ENCODE results near the gene SAE1. TPM values are rescaled to one million over a fixed set of nuclear protein-coding genes. Genes with fewer than 3 reads are reported as not detected.
A peak's percentile ranks its signal among the peaks of the same experiment; 100 is the strongest.

The SAE1 gene
- total RNA-seq, 2 donors from 2014 or later, result 187 to 240 TPM

- 84 to 85% methylated on average over 10 to 16 of the region's 16 CpGs for WGBS, 2 experiments (ENCODE audit: insufficient coverage in 1 of 2, insufficient read length in 1 of 2)
- no peaks in the 10 kb centered on the region for H3K36me3 Mint-ChIP-seq (ENCODE audit: low read depth)
Observed at GRCh38 chr19:47232422-47233211, 102.0 kb downstream of the SAE1 start.

GRCh38 chr19:47236072-47236675 is 105.5 kb downstream of the SAE1 start:
- Histone ChIP-seq H3K9ac (ENCODE audit: extremely low read depth, low read length, poor library complexity, severe bottlenecking) (no peak overlapping the region), H3K27me3 (ENCODE audit: control insufficient read depth, insufficient read depth, low read length, poor library complexity, severe bottlenecking) (peaks cover 27% of the 10 kb centered on the region), H3K9me3 (ENCODE audit: control insufficient read depth, low read length) (no peaks in the 10 kb centered on the region), H3K36me3 (ENCODE audit: control insufficient read depth, insufficient read depth, low read length) (no peaks in the 10 kb centered on the region), H3K4me1 (ENCODE audit: control insufficient read depth, insufficient read depth, low read length) (peaks cover 11% of the 10 kb centered on the region), H3K4me3 (ENCODE audit: low read length) (no peak overlapping the region), H3K27ac (ENCODE audit: low read depth, low read length) (no peak overlapping the region)
- Mint-ChIP-seq H3K27me3 (ENCODE audit: insufficient read depth) (peaks cover 38% of the 10 kb centered on the region), H3K36me3 (ENCODE audit: low read depth) (no peaks in the 10 kb centered on the region), H3K9me3 (no peaks in the 10 kb centered on the region), H3K4me3 (no peak overlapping the region), H3K4me1 (peaks cover 9% of the 10 kb centered on the region), H3K27ac (no peak overlapping the region)
- no peak for DNase-seq
- 93 to 96% methylated on average over 9 to 12 of the region's 12 CpGs for WGBS, 2 experiments (ENCODE audit: insufficient coverage in 1 of 2, insufficient read length in 1 of 2)
- TF ChIP-seq, protein P1, sequence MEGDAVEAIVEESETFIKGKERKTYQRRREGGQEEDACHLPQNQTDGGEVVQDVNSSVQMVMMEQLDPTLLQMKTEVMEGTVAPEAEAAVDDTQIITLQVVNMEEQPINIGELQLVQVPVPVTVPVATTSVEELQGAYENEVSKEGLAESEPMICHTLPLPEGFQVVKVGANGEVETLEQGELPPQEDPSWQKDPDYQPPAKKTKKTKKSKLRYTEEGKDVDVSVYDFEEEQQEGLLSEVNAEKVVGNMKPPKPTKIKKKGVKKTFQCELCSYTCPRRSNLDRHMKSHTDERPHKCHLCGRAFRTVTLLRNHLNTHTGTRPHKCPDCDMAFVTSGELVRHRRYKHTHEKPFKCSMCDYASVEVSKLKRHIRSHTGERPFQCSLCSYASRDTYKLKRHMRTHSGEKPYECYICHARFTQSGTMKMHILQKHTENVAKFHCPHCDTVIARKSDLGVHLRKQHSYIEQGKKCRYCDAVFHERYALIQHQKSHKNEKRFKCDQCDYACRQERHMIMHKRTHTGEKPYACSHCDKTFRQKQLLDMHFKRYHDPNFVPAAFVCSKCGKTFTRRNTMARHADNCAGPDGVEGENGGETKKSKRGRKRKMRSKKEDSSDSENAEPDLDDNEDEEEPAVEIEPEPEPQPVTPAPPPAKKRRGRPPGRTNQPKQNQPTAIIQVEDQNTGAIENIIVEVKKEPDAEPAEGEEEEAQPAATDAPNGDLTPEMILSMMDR (conservative IDR thresholded peaks at IDR 0.05), result no peak

More at GRCh38 chr19:47232422-47233211, 102.0 kb downstream of the SAE1 start:
- H3K27ac ChIP-seq (ENCODE audit: low read depth, low read length), result no peak overlapping the region
- H3K36me3 ChIP-seq (ENCODE audit: control insufficient read depth, insufficient read depth, low read length), result no peaks in the 10 kb centered on the region
- TF ChIP-seq, protein P1 (conservative IDR thresholded peaks at IDR 0.05), result no peak
- peaks cover 5% of the 10 kb centered on the region for H3K4me1 ChIP-seq (ENCODE audit: control insufficient read depth, insufficient read depth, low read length)
- Mint-ChIP-seq H3K27ac (peak overlapping the region; percentile 27), H3K27me3 (ENCODE audit: insufficient read depth) (peaks cover 11% of the 10 kb centered on the region), H3K9me3 (no peaks in the 10 kb centered on the region), H3K4me3 (no peak overlapping the region), H3K4me1 (peaks cover 6% of the 10 kb centered on the region)
- no peaks in the 10 kb centered on the region for H3K9me3 ChIP-seq (ENCODE audit: control insufficient read depth, low read length)
- no peak overlapping the region for H3K9ac ChIP-seq (ENCODE audit: extremely low read depth, low read length, poor library complexity, severe bottlenecking)
- H3K4me3 ChIP-seq (ENCODE audit: low read length), result no peak overlapping the region
- DNase-seq, result peak; percentile 42
- H3K27me3 ChIP-seq (ENCODE audit: control insufficient read depth, insufficient read depth, low read length, poor library complexity, severe bottlenecking), result no peaks in the 10 kb centered on the region

GRCh38 chr19:47239152-47239551 is 108.5 kb downstream of the SAE1 start:
- no peaks in the 10 kb centered on the region for H3K9me3 ChIP-seq (ENCODE audit: control insufficient read depth, low read length)
- Mint-ChIP-seq H3K4me1 (peaks cover 3% of the 10 kb centered on the region), H3K27ac (no peak overlapping the region), H3K36me3 (ENCODE audit: low read depth) (no peaks in the 10 kb centered on the region), H3K27me3 (ENCODE audit: insufficient read depth) (peaks cover 36% of the 10 kb centered on the region), H3K4me3 (peak overlapping the region; percentile 38), H3K9me3 (no peaks in the 10 kb centered on the region)
- no peak overlapping the region for H3K27ac ChIP-seq (ENCODE audit: low read depth, low read length)
- 23 to 38% methylated on average over 7 to 16 of the region's 16 CpGs for WGBS, 2 experiments (ENCODE audit: insufficient coverage in 1 of 2, insufficient read length in 1 of 2)
- no peak for DNase-seq
- H3K36me3 ChIP-seq (ENCODE audit: control insufficient read depth, insufficient read depth, low read length), result no peaks in the 10 kb centered on the region
- H3K4me1 ChIP-seq (ENCODE audit: control insufficient read depth, insufficient read depth, low read length), result peaks cover 6% of the 10 kb centered on the region
- H3K27me3 ChIP-seq (ENCODE audit: control insufficient read depth, insufficient read depth, low read length, poor library complexity, severe bottlenecking), result peaks cover 44% of the 10 kb centered on the region
- no peak overlapping the region for H3K9ac ChIP-seq (ENCODE audit: extremely low read depth, low read length, poor library complexity, severe bottlenecking)
- TF ChIP-seq, protein P1 (conservative IDR thresholded peaks at IDR 0.05), result no peak
- no peak overlapping the region for H3K4me3 ChIP-seq (ENCODE audit: low read length)

Measured in endodermal cell (in vitro differentiated cells).